GM12878 (cell line): ENCODE data around the gene PDIK1L. TPM values are rescaled to one million over a fixed set of nuclear protein-coding genes. Genes with fewer than 3 reads are reported as not detected.

Source experiments
- ATAC-seq: fragments of 200-7000 bp; cut with Tn5 transposase; 3 replicates; pipeline ENCODE4 v1.9.1; 2020; ENCODE audit warnings: mild to moderate bottlenecking, moderate library complexity
- BruUV-seq: library from RNA; stranded (reverse); fragments of 400-500 nt; replicated peaks from 2 replicates; lab custom pipeline; 2021; lab: Mats Ljungman, UMichigan
- CTCF ChIA-PET: fragments of 300-600 bp; sonication (Branson Sonifier 250); formaldehyde crosslinking; extraction: SDS; loops from one replicate; lab custom pipeline; 2021; ENCODE audit warnings: inconsistent platforms; lab: Yijun Ruan, JAX
- POLR2A ChIA-PET: fragments of 350-600 bp; formaldehyde crosslinking; extraction: SDS; loops from one replicate; lab custom pipeline; 2021; ENCODE audit warnings: inconsistent platforms; lab: Charles Lee
- RAD21 ChIA-PET: fragments of 300-600 bp; sonication (Branson Sonifier 250); formaldehyde crosslinking; loops from one replicate; lab custom pipeline; 2023; ENCODE audit warnings: antibody characterized with exemption; ENCODE audit not compliant: unreplicated experiment; lab: Charles Lee
- SMC1A ChIA-PET: fragments of 300-600 bp; sonication (Branson Sonifier 250); formaldehyde crosslinking; loops from one replicate; lab custom pipeline; 2023; ENCODE audit not compliant: unreplicated experiment, uncharacterized antibody; lab: Charles Lee
- DNase-seq: peaks from one replicate; pipeline ENCODE4 v3.0.0-alpha.2; 2011; ENCODE audit warnings: low read depth, low spot score
- FAIRE-seq: peaks from 3 replicates; lab custom pipeline; 2011; peaks lifted over from hg19 to GRCh38; lab: Jason Lieb, UNC
- H2AFZ ChIP-seq: 2 replicates; pipeline ENCODE4 v1.6.0; 2011; ENCODE audit warnings: low read depth, low read length, control low read depth; ENCODE audit not compliant: control insufficient read depth
- H3K27ac ChIP-seq: 2 replicates; pipeline ENCODE4 v1.5.1; 2011; ENCODE audit warnings: control low read depth; ENCODE audit not compliant: control insufficient read depth, insufficient read depth
- H3K27me3 ChIP-seq, 2 experiments: replicated peaks in 1 of 2; 2 replicates each; pipeline versions ENCODE4 v1.6.0 to v1.6.1; 2011; ENCODE audit warnings: low read length in 1 of 2; ENCODE audit not compliant: control insufficient read depth in 2 of 2, insufficient read depth in 2 of 2
- H3K36me3 ChIP-seq, 2 experiments: 2 replicates each; pipeline ENCODE4 v1.5.1; 2011; ENCODE audit warnings: low read length in 1 of 2; ENCODE audit not compliant: control insufficient read depth in 2 of 2, insufficient read depth in 2 of 2
- H3K4me1 ChIP-seq: 2 replicates; pipeline ENCODE4 v1.6.1; 2011; ENCODE audit warnings: mild to moderate bottlenecking, low read length, moderate library complexity, mixed read lengths; ENCODE audit not compliant: control insufficient read depth, insufficient read depth
- H3K4me2 ChIP-seq: 2 replicates; pipeline ENCODE4 v1.6.0; 2011; ENCODE audit warnings: control low read depth; ENCODE audit not compliant: control insufficient read depth, insufficient read depth
- H3K4me3 ChIP-seq: fragments of 200-600 bp; sonication (generic); 2 replicates; pipeline ENCODE4 v1.5.1; 2016
- H3K79me2 ChIP-seq: 2 replicates; pipeline ENCODE4 v1.6.0; 2011; ENCODE audit warnings: low read length; ENCODE audit not compliant: control insufficient read depth, insufficient read depth
- H3K9ac ChIP-seq: 2 replicates; pipeline ENCODE4 v1.8.0; 2011; ENCODE audit warnings: low read length, control low read depth, mixed read lengths; ENCODE audit not compliant: control insufficient read depth, insufficient read depth
- H3K9me3 ChIP-seq: replicated peaks from 3 replicates; pipeline ENCODE4 v1.5.1; 2011; ENCODE audit warnings: mild to moderate bottlenecking, low read length; ENCODE audit not compliant: control insufficient read depth, insufficient read depth
- H4K20me1 ChIP-seq: 2 replicates; pipeline ENCODE4 v1.6.0; 2011; ENCODE audit not compliant: control insufficient read depth, insufficient read depth
- EED ChIP-seq: sonication (generic); IDR thresholded peaks from 2 replicates; pipeline ENCODE4 v1.6.1; 2016; ENCODE audit warnings: antibody characterized with exemption, low read depth
- SMAD1 ChIP-seq: fragments of 450-650 bp; IDR thresholded peaks from 2 replicates; pipeline ENCODE4 v1.6.1; 2018; ENCODE audit warnings: mild to moderate bottlenecking, low read depth; ENCODE audit not compliant: partially characterized antibody
- SPI1 ChIP-seq: IDR thresholded peaks from 2 replicates; pipeline ENCODE4 v1.6.1; 2011; ENCODE audit warnings: low read depth, mild to moderate bottlenecking, low read length, moderate library complexity, borderline replicate concordance; ENCODE audit not compliant: insufficient read depth
- ZNF687 ChIP-seq: fragments of 450-650 bp; IDR thresholded peaks from 2 replicates; pipeline ENCODE4 v1.6.1; 2017; ENCODE audit warnings: mild to moderate bottlenecking, moderate library complexity
- WGBS: methylation state at CpG from one replicate; pipeline ENCODE4 v1.1.6; 2016; ENCODE audit warnings: low lambda C conversion rate; ENCODE audit not compliant: insufficient replicate concordance, insufficient coverage; ENCODE audit errors: missing lambda C conversion rate; 5-methylcytosine and 5-hydroxymethylcytosine counted together
- in situ Hi-C: fragments of 300-500 bp; cut with MboI; formaldehyde crosslinking; loops from 9 replicates; pipeline ENCODE4 v1.14.3; 2018; ENCODE audit warnings: mixed read lengths
- intact Hi-C: fragments of 100-400 bp; cut with micrococcal nuclease; formaldehyde crosslinking; loops from one replicate; pipeline ENCODE4 v1.14.2; 2022; ENCODE audit not compliant: unreplicated experiment
- polyA plus RNA-seq, 11 experiments: library from polyadenylated mRNA; depleted of rRNA in 4 of 11; unstranded in 6 of 11; stranded (reverse) in 5 of 11; fragments of >200 nt; fragmentation: Nextera tagmentation in 4 of 11; fragmentation: Illumina TruSeq in 1 of 11; extraction: Ambion mirVana in 4 of 11; extraction: Trizol in 1 of 11; gene quantifications; 1 replicate in 1 of 11; 2 replicates in 10 of 11; pipeline versions ENCODE4 v1.2.1 to v1.2.3, GENCODE V29; 2011 to 2016; ENCODE audit warnings: inconsistent platforms in 2 of 11, missing spikeins in 2 of 11, low read depth in 1 of 11
- total RNA-seq, 4 experiments: library from RNA; depleted of rRNA in 3 of 4; stranded (reverse); fragments of >200 nt in 3 of 4; fragmentation: Illumina TruSeq in 1 of 4; extraction: Trizol in 1 of 4; gene quantifications; 2 replicates each; pipeline versions ENCODE4 v1.2.1 to v1.2.3, GENCODE V29; 2013 to 2021

Gene PDIK1L
- total and polyA plus RNA-seq, 10 of the 15 experiments (the other 5 are each of a cell fraction or from before 2014, with no cell fraction given) = 4.0 to 15.9 (median 10.5) TPM

GRCh38 chr1:26110731-26111529, 694 bp upstream of the PDIK1L start (continued):
- no peak for TF ChIP-seq ZNF687

GRCh38 chr1:26112407-26112775, 767 bp downstream of the PDIK1L start:
- in situ Hi-C loops = no loop called here
- FAIRE-seq (peak; percentile 52), DNase-seq (no peak), ATAC-seq (peak; percentile 35)
- Histone ChIP-seq H3K27ac (peak overlapping the region; percentile 85), H3K4me1 (peaks cover 12% of the 10 kb centered on the region), H3K4me3 (peak overlapping the region; percentile 89), H3K27me3 (no peaks in the 10 kb centered on the region), H4K20me1 (no peaks in the 10 kb centered on the region), H3K9ac (peak overlapping the region; percentile 86), H3K36me3 (no peaks in the 10 kb centered on the region), H3K79me2 (peaks cover 18% of the 10 kb centered on the region), H3K9me3 (no peaks in the 10 kb centered on the region), H3K4me2 (peak overlapping the region; percentile 91), H2AFZ (peak overlapping the region; percentile 91)
- ChIA-PET RAD21 (interaction anchor here (0.6 to 3.4 kb wide), 4 partner anchors 14 to 206 kb away, joined by 3 to 19 read pairs (median 6); no protein-coding TSS in a partner anchor), SMC1A (interaction anchor here (0.7 to 3.3 kb wide), 6 partner anchors 9 to 79 kb away, joined by 3 to 21 read pairs (median 4); no protein-coding TSS in a partner anchor), POLR2A (interaction anchor here (0.6 to 1.2 kb wide), 3 partner anchors 14 to 253 kb away, joined by 4 to 5 read pairs (median 4); partner anchors contain the start of gene AUNIP), CTCF (interaction anchor here (0.8 to 3.1 kb wide), 6 partner anchors 7 to 251 kb away, joined by 3 to 24 read pairs (median 4); partner anchors contain the start of gene CEP85)
- TF ChIP-seq SPI1 (peak; percentile 89), EED (peak; percentile 38; the same call in 1 of the 2 replicates), SMAD1 (no peak)
- no TSS peak for BruUV-seq
- WGBS = under 1% methylated on average over 9 of the region's 9 CpGs
- intact Hi-C loops = no loop called here
